ENCODE data around the gene C9orf153.

Gene C9orf153

GRCh38 chr9:86263876-86264275 is 4.4 kb upstream of the C9orf153 start:
- H3K27me3 ChIP-seq (replicated peaks; ENCODE audit: control insufficient read depth, insufficient read depth, low read length), result no peaks in the 10 kb centered on the region
- DNase-seq (ENCODE audit: extremely low read depth, insufficient read length), result no peak
- no peak overlapping the region for H3K4me3 ChIP-seq (replicated peaks; ENCODE audit: low read depth, low read length)
- peaks cover 5% of the 10 kb centered on the region for H3K36me3 ChIP-seq (ENCODE audit: control insufficient read depth, insufficient read depth, low read length)
- TF ChIP-seq CTCF (IDR thresholded peaks at IDR 0.05; ENCODE audit: insufficient read depth, low read length, poor library complexity, severe bottlenecking), result no peak

DNA sequence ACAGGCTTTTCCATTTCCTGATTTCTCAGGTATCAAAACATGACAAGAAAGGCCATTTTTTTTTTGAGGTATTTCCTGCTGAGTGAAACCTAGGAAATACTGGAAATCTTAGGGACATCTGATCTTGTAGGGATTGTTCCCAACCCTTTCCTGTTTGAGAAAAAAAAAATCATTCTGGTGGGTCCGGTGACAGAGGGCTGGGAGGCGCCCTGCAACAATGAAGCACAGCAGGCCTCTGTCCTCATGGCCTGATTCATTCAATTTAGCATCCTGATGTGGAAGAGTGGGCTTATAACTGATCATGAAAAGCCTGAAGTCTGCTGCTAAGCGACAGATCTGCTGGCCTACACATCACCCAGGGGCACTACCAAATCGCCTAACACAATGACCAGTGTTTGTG is 3.0 kb upstream of the C9orf153 start:
- no peak for DNase-seq (ENCODE audit: extremely low read depth, insufficient read length)
- Histone ChIP-seq H3K27me3 (replicated peaks; ENCODE audit: control insufficient read depth, insufficient read depth, low read length) (no peaks in the 10 kb centered on the region), H3K36me3 (ENCODE audit: control insufficient read depth, insufficient read depth, low read length) (peaks cover 5% of the 10 kb centered on the region), H3K4me3 (replicated peaks; ENCODE audit: low read depth, low read length) (no peak overlapping the region)
- TF ChIP-seq CTCF (IDR thresholded peaks at IDR 0.05; ENCODE audit: insufficient read depth, low read length, poor library complexity, severe bottlenecking), result no peak

DNA sequence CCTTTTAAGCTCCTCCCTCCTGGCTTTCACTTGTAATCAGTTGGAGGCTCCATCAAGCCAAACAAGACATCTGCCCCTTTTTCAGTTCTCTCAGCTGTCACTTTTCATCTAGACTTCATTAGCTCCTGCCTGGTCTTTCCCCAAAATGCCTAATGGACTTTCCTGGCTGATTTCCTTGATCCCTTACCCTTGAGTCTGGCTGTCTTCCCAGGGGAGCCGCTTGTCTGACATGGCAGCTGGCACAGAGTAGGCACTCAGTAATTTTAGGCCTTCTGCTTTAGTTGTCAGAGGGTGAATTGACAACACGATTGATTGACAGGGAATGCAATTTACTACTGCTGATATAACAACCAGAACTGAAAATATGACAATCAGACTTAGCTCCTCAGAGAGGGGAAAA is 2.1 kb downstream of the C9orf153 start:
- no peak for DNase-seq (ENCODE audit: extremely low read depth, insufficient read length)
- TF ChIP-seq CTCF (IDR thresholded peaks at IDR 0.05; ENCODE audit: insufficient read depth, low read length, poor library complexity, severe bottlenecking), result no peak
- no peaks in the 10 kb centered on the region for H3K27me3 ChIP-seq (replicated peaks; ENCODE audit: control insufficient read depth, insufficient read depth, low read length)

GRCh38 chr9:86256653-86257052 is 2.8 kb downstream of the C9orf153 start:
- TF ChIP-seq CTCF (IDR thresholded peaks at IDR 0.05; ENCODE audit: insufficient read depth, low read length, poor library complexity, severe bottlenecking), result no peak
- DNase-seq (ENCODE audit: extremely low read depth, insufficient read length), result no peak
- Histone ChIP-seq H3K4me3 (replicated peaks; ENCODE audit: low read depth, low read length) (no peak overlapping the region), H3K36me3 (ENCODE audit: control insufficient read depth, insufficient read depth, low read length) (no peaks in the 10 kb centered on the region), H3K27me3 (replicated peaks; ENCODE audit: control insufficient read depth, insufficient read depth, low read length) (no peaks in the 10 kb centered on the region)

More for the DNA sequence above, 2.1 kb downstream of the C9orf153 start:
- Histone ChIP-seq H3K4me3 (replicated peaks; ENCODE audit: low read depth, low read length) (no peak overlapping the region), H3K36me3 (ENCODE audit: control insufficient read depth, insufficient read depth, low read length) (no peaks in the 10 kb centered on the region)

DNA sequence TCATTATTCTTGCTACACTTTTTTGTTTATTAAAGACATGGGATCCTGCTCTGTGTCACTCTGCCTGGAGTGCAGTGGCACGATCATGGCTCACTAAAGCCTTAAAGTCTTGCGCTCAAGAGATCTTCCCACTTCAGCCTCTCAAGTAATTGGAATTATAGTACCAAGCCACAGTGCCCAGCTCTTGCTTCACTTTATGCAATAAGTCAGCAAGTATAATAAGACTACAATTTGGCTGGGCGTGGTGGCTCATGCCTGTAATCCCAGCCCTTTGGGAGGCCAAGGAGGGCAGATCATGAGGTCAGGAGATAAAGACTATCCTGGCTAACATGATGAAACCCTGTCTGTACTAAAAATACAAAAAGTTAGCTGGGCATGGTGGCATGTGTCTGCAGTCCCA is 5.9 kb downstream of the C9orf153 start:
- DNase-seq (ENCODE audit: extremely low read depth, insufficient read length), result no peak
- no peaks in the 10 kb centered on the region for H3K36me3 ChIP-seq (ENCODE audit: control insufficient read depth, insufficient read depth, low read length)
- no peak for TF ChIP-seq CTCF (IDR thresholded peaks at IDR 0.05; ENCODE audit: insufficient read depth, low read length, poor library complexity, severe bottlenecking)

DNA sequence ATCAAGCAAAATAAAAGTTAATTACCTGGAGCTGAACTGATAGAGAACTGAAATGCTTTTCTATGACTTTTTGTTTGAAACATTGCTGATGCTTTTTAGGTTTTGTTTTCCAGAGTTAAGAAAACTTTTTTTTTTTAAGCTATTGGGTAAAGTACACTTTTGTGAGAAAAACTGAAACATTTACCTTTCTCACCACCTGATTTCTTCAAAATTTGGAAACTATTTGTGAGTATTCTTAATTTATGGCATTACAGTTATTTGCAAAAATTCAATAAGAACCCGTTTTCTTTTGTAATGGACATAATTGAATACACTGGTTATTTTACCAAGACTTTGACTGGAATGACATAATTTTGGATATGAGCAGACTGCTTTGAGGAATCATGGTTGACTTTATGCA is 6.6 kb downstream of the C9orf153 start:
- Histone ChIP-seq H3K4me3 (replicated peaks; ENCODE audit: low read depth, low read length) (no peak overlapping the region), H3K36me3 (ENCODE audit: control insufficient read depth, insufficient read depth, low read length) (no peaks in the 10 kb centered on the region), H3K27me3 (replicated peaks; ENCODE audit: control insufficient read depth, insufficient read depth, low read length) (no peaks in the 10 kb centered on the region)
- no peak for DNase-seq (ENCODE audit: extremely low read depth, insufficient read length)
- TF ChIP-seq CTCF (IDR thresholded peaks at IDR 0.05; ENCODE audit: insufficient read depth, low read length, poor library complexity, severe bottlenecking), result no peak

More for the DNA sequence above, 5.9 kb downstream of the C9orf153 start:
- Histone ChIP-seq H3K27me3 (replicated peaks; ENCODE audit: control insufficient read depth, insufficient read depth, low read length) (no peaks in the 10 kb centered on the region), H3K4me3 (replicated peaks; ENCODE audit: low read depth, low read length) (no peak overlapping the region)
